HG03045 (cell line): ENCODE measurements around the gene WSB1.
"Not testable (repeated sequence)": the region's sequence is repeated elsewhere in the genome, so short reads cannot be mapped to it uniquely, and the experiment has no call there.

ENCODE experiments used
- ATAC-seq: cut with Tn5 transposase; IDR thresholded peaks from one replicate; pipeline ENCODE4 v1.9.1; 2021; ENCODE audit warnings: mild to moderate bottlenecking, moderate library complexity; ENCODE audit not compliant: unreplicated experiment

Gene WSB1

GRCh38 chr17:27315322-27315721 lies 21.4 kb downstream of the WSB1 start:
- no peak for ATAC-seq

GRCh38 chr17:27315796-27316465 lies 22.0 kb downstream of the WSB1 start:
- no peak for ATAC-seq

- no peak for ATAC-seq
Measured at GRCh38 chr17:27318228-27318627, 24.3 kb downstream of the WSB1 start.

- no peak for ATAC-seq
Measured at GRCh38 chr17:27318633-27319032, 24.7 kb downstream of the WSB1 start.

GRCh38 chr17:27319541-27320221 lies 25.8 kb downstream of the WSB1 start:
- no peak for ATAC-seq

GRCh38 chr17:27320222-27320560 lies 26.3 kb downstream of the WSB1 start:
- no peak for ATAC-seq

- ATAC-seq = no peak
Measured at GRCh38 chr17:27321372-27321771, 27.5 kb downstream of the WSB1 start.

GRCh38 chr17:27322026-27322425 lies 28.1 kb downstream of the WSB1 start:
- ATAC-seq = no peak

- no peak for ATAC-seq
Measured at GRCh38 chr17:27322690-27323508, 29.0 kb downstream of the WSB1 start.

GRCh38 chr17:27323538-27324215 lies 29.8 kb downstream of the WSB1 start:
- ATAC-seq = no peak

GRCh38 chr17:27324771-27325339 lies 30.9 kb downstream of the WSB1 start:
- no peak for ATAC-seq

- no peak for ATAC-seq
Measured at GRCh38 chr17:27326051-27326450, 32.1 kb downstream of the WSB1 start.

- no peak for ATAC-seq
Measured at GRCh38 chr17:27326585-27326984, 32.7 kb downstream of the WSB1 start.

- no peak for ATAC-seq
Measured at GRCh38 chr17:27327397-27327796, 33.5 kb downstream of the WSB1 start.

- no peak for ATAC-seq
Measured at GRCh38 chr17:27327871-27328270, 34.0 kb downstream of the WSB1 start.

GRCh38 chr17:27328686-27329085 lies 34.8 kb downstream of the WSB1 start:
- ATAC-seq = not testable (repeated sequence)

- ATAC-seq = no peak
Measured at GRCh38 chr17:27329146-27329805, 35.4 kb downstream of the WSB1 start.

- ATAC-seq = no peak
Measured at GRCh38 chr17:27332047-27332393, 38.1 kb downstream of the WSB1 start.

GRCh38 chr17:27332485-27333409 lies 38.8 kb downstream of the WSB1 start:
- ATAC-seq = peak; percentile 88
